HG03439 (cell line): ENCODE results near the gene TBC1D30.
"Not testable (repeated sequence)": the region's sequence is repeated elsewhere in the genome, so short reads cannot be mapped to it uniquely, and the experiment has no call there.

ENCODE experiments used
- ATAC-seq: cut with Tn5 transposase; IDR thresholded peaks from one replicate; pipeline ENCODE4 v1.9.1; 2021; ENCODE audit warnings: mild to moderate bottlenecking, moderate library complexity; ENCODE audit not compliant: unreplicated experiment

The TBC1D30 gene

GRCh38 chr12:64824500-64825142, at the start of gene TBC1D30:
Gene TBC1D30 (plus strand): TSS chr12:64824647. CDS start chr12:64824880, 233 bp downstream.
- peak; percentile 55 for ATAC-seq

GRCh38 chr12:64775147-64775736, 49.2 kb upstream of the TBC1D30 start:
- ATAC-seq: not testable (repeated sequence)

- ATAC-seq: no peak
Observed at GRCh38 chr12:64779354-64779974, 45.0 kb upstream of the TBC1D30 start.

- ATAC-seq: no peak
Observed at GRCh38 chr12:64780132-64780530, 44.3 kb upstream of the TBC1D30 start.

GRCh38 chr12:64780531-64781279, 43.7 kb upstream of the TBC1D30 start:
- no peak for ATAC-seq

- no peak for ATAC-seq
Observed at GRCh38 chr12:64781280-64782190, 42.9 kb upstream of the TBC1D30 start.

GRCh38 chr12:64782191-64782876, 42.1 kb upstream of the TBC1D30 start:
- ATAC-seq: no peak

GRCh38 chr12:64785838-64786237, 38.6 kb upstream of the TBC1D30 start:
- ATAC-seq: no peak

GRCh38 chr12:64790166-64790565, 34.3 kb upstream of the TBC1D30 start:
- ATAC-seq: no peak

GRCh38 chr12:64791036-64791435, 33.4 kb upstream of the TBC1D30 start:
- ATAC-seq: no peak

- ATAC-seq: no peak
Observed at GRCh38 chr12:64792128-64792527, 32.3 kb upstream of the TBC1D30 start.

- ATAC-seq: no peak
Observed at GRCh38 chr12:64793610-64794009, 30.8 kb upstream of the TBC1D30 start.

GRCh38 chr12:64794305-64794704, 30.1 kb upstream of the TBC1D30 start:
- no peak for ATAC-seq

- peak; percentile 80 for ATAC-seq
Observed at GRCh38 chr12:64796205-64796845, 28.1 kb upstream of the TBC1D30 start.

- no peak for ATAC-seq
Observed at GRCh38 chr12:64797156-64797555, 27.3 kb upstream of the TBC1D30 start.

GRCh38 chr12:64798165-64798564, 26.3 kb upstream of the TBC1D30 start:
- no peak for ATAC-seq

GRCh38 chr12:64800640-64801039, 23.8 kb upstream of the TBC1D30 start:
- no peak for ATAC-seq

- ATAC-seq: no peak
Observed at GRCh38 chr12:64801381-64801780, 23.1 kb upstream of the TBC1D30 start.

- ATAC-seq: not testable (repeated sequence)
Observed at GRCh38 chr12:64802180-64802775, 22.2 kb upstream of the TBC1D30 start.
